Measurements from ENCODE around the gene TUBGCP6.

GRCh38 chr22:50216055-50216683, 28.7 kb downstream of the TUBGCP6 start:
- TF ChIP-seq CTCF (conservative IDR thresholded peaks at IDR 0.05; ENCODE audit: low read depth, low read length) = no peak
- no peak for TF ChIP-seq EZH2 (IDR thresholded peaks at IDR 0.05; ENCODE audit: borderline replicate concordance, low read depth, low read length, poor library complexity, severe bottlenecking)

Data from A673 (cell line).